ENCODE data around the gene STEAP1B.
A peak's percentile ranks its signal among the peaks of the same experiment; 100 is the strongest.

DNA sequence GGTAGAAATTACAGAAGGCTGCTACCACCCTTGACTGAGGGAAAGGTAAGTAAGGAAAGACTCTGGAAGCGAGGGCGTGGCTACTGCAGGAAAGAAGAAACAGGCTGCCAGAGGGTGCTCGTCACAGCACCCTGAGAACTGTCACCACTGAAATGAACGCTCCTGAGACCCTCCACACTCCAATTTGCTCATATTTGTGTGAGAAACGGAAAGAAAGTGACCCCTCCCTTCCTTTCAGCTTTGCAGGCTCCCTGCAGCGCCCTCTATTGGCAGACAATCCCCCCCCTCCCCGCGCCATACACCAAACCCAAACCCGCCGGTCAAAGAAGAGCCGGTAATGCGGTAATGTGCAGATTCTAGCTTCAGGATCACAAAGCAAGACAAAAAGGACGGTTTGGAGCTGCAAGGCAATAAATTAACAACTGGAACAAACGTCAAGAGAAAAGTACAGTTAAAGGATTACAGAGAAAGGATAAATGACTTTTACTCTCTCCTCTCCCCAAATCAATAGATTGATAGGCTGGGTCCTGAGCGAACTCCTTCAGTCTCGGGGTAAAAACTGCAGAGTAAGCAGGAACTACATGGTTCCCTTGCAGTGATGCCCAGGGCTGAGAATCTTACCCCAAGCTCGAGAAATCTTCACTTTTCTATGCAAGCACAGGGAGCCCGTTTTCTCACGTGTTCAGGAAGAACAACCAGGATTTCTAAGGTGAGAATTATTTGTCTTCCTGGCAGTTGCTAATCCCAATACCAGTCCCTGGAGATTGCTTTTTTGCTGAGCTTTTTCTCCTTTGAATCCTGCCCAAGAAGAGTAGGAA lies 47.6 kb downstream of the STEAP1B start:
- TF ChIP-seq, protein P1, sequence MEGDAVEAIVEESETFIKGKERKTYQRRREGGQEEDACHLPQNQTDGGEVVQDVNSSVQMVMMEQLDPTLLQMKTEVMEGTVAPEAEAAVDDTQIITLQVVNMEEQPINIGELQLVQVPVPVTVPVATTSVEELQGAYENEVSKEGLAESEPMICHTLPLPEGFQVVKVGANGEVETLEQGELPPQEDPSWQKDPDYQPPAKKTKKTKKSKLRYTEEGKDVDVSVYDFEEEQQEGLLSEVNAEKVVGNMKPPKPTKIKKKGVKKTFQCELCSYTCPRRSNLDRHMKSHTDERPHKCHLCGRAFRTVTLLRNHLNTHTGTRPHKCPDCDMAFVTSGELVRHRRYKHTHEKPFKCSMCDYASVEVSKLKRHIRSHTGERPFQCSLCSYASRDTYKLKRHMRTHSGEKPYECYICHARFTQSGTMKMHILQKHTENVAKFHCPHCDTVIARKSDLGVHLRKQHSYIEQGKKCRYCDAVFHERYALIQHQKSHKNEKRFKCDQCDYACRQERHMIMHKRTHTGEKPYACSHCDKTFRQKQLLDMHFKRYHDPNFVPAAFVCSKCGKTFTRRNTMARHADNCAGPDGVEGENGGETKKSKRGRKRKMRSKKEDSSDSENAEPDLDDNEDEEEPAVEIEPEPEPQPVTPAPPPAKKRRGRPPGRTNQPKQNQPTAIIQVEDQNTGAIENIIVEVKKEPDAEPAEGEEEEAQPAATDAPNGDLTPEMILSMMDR (IDR thresholded peaks at IDR 0.05): peak; percentile 21 to 45 (median 26)
- TF ChIP-seq POLR2A (IDR thresholded peaks at IDR 0.05): no peak
